ENCODE measurements around the gene IL32.

GRCh38 chr16:3038896-3039295 lies 26.5 kb upstream of the IL32 start:
- no peak for TF ChIP-seq POLR2AphosphoS5 (IDR thresholded peaks at IDR 0.05; ENCODE audit: low read depth)
- TF ChIP-seq CTCF (conservative IDR thresholded peaks at IDR 0.05; ENCODE audit: low read depth in 2 of 2), result no peak
- no peak for TF ChIP-seq EZH2 (IDR thresholded peaks at IDR 0.05; ENCODE audit: low read depth, unreplicated experiment)
- no peak for TF ChIP-seq REST (IDR thresholded peaks at IDR 0.05; ENCODE audit: unreplicated experiment)
- no peak for TF ChIP-seq EZH2phosphoT487 (IDR thresholded peaks at IDR 0.05; ENCODE audit: unreplicated experiment)
- TF ChIP-seq NANOG (IDR thresholded peaks at IDR 0.05; ENCODE audit: borderline replicate concordance), result no peak
- TF ChIP-seq ZNF114 (CRISPR knock-in tag; IDR thresholded peaks at IDR 0.05), result no peak
- TF ChIP-seq JUNB (IDR thresholded peaks at IDR 0.05; ENCODE audit: unreplicated experiment), result no peak
- TF ChIP-seq CREB1 (CRISPR knock-in tag; IDR thresholded peaks at IDR 0.05; ENCODE audit: low read depth), result no peak
- TF ChIP-seq ETS1 (IDR thresholded peaks at IDR 0.05), result no peak
- no peak for TF ChIP-seq ZNF331 (CRISPR knock-in tag; IDR thresholded peaks at IDR 0.05; ENCODE audit: low read depth)
- no peak for TF ChIP-seq ZNF462 (CRISPR knock-in tag; IDR thresholded peaks at IDR 0.05)

Data from GM23338 (cell line).